Measurements from ENCODE around the gene TRIM47. TPM values are rescaled to one million over a fixed set of nuclear protein-coding genes. Genes with fewer than 3 reads are reported as not detected.
A peak's percentile ranks its signal among the peaks of the same experiment; 100 is the strongest.

The TRIM47 gene
- total RNA-seq, 1 experiment from 2014 or later, result 86.7 TPM

DNA sequence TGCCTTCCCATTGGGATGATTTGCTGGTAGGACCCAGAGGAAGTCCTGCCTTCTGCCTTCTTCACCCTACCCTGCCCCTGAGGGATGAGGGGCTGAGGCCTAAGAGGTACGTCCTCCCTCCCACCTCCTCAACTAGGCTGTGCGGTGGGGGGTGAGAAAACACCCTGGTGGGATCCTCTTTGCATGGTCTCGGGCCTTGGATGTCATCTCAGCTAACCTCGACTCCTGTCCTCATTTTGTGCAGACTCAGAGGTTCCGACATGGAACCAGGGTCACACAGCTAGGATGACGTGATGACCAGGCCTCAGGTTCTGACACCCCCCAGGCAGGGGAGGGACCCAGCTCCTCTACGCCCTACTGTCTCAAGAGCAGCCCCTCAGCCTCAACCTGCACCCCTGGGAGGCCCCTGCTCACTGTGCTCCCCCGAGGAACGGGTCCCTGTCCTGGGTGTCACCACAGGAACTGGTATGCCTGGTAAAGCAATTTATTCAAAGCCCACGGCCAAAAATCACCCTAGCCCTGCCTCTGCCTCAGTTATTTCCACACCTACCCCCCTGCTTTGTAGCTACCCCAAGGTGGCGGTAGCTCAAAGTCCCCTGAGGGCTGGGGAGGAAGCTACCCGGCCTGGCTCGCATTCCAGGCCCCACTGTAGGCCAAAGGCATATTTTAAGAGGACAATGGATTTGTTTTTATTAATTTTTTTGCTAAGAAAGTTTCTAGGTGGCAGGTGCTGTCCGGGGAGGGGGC is 51.6 kb downstream of the TRIM47 start:
- DNase-seq (ENCODE audit: low read depth, low spot score) (no peak), ATAC-seq (0 out of 2 replicates have a peak, but pooled peaks have one; percentile 9)
- H3K9me3 ChIP-seq (ENCODE audit: control insufficient read depth in 1 of 2, insufficient read depth in 1 of 2, low read depth in 1 of 2, low read length in 2 of 2), result no peaks in the 10 kb centered on the region
- no peaks in the 10 kb centered on the region for H4K20me1 ChIP-seq (ENCODE audit: insufficient read depth)
- H3K27ac ChIP-seq (ENCODE audit: low read depth, low read length), result peak overlapping the region; percentile 27; the same call in 1 of the 2 replicates
- BruUV-seq (replicated peaks), result no TSS peak
- no peak overlapping the region for H3K4me2 ChIP-seq (ENCODE audit: low read length)
- no peaks in the 10 kb centered on the region for H3K27me3 ChIP-seq (ENCODE audit: insufficient read depth, low read length)
- H3K9me2 ChIP-seq (ENCODE audit: insufficient read depth), result no peaks in the 10 kb centered on the region
- intact Hi-C loops (cut with micrococcal nuclease), result no loop called here
- TF ChIP-seq, protein P1, sequence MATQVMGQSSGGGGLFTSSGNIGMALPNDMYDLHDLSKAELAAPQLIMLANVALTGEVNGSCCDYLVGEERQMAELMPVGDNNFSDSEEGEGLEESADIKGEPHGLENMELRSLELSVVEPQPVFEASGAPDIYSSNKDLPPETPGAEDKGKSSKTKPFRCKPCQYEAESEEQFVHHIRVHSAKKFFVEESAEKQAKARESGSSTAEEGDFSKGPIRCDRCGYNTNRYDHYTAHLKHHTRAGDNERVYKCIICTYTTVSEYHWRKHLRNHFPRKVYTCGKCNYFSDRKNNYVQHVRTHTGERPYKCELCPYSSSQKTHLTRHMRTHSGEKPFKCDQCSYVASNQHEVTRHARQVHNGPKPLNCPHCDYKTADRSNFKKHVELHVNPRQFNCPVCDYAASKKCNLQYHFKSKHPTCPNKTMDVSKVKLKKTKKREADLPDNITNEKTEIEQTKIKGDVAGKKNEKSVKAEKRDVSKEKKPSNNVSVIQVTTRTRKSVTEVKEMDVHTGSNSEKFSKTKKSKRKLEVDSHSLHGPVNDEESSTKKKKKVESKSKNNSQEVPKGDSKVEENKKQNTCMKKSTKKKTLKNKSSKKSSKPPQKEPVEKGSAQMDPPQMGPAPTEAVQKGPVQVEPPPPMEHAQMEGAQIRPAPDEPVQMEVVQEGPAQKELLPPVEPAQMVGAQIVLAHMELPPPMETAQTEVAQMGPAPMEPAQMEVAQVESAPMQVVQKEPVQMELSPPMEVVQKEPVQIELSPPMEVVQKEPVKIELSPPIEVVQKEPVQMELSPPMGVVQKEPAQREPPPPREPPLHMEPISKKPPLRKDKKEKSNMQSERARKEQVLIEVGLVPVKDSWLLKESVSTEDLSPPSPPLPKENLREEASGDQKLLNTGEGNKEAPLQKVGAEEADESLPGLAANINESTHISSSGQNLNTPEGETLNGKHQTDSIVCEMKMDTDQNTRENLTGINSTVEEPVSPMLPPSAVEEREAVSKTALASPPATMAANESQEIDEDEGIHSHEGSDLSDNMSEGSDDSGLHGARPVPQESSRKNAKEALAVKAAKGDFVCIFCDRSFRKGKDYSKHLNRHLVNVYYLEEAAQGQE (IDR thresholded peaks at IDR 0.05; ENCODE audit: low read depth), result no peak
- peak; percentile 17; the same call in 1 of the 2 replicates for TF ChIP-seq POLR2AphosphoS5 (IDR thresholded peaks at IDR 0.05; ENCODE audit: low read depth, low read length)
- no peak overlapping the region for H2AFZ ChIP-seq (ENCODE audit: low read depth, low read length, poor library complexity, severe bottlenecking)
- CTCF ChIA-PET, result interaction anchor here (0.7 to 1.9 kb wide), 13 partner anchors 9 to 112 kb away, joined by 3 to 15 read pairs (median 6); partner anchors contain the start of genes GALK1 and WBP2
- POLR2A ChIA-PET, result interaction anchor here (0.8 to 4.2 kb wide), 5 partner anchors 12 to 52 kb away, joined by 3 to 32 read pairs (median 3); a partner anchor contains a TSS
- RAD21 ChIA-PET (ENCODE audit: low non-redundant PET in 1 of 2, low total read pairs in 2 of 2, uncharacterized antibody in 2 of 2, unreplicated experiment in 2 of 2), result interaction anchor here in 1 of 2 experiments (0.5 to 0.9 kb wide), 2 partner anchors 42 to 61 kb away, joined by 3 to 4 read pairs; partner anchors contain the start of gene GALK1
- H3K36me3 ChIP-seq (ENCODE audit: control insufficient read depth in 1 of 2, insufficient read depth in 2 of 2, low read length in 2 of 2), result peaks cover 4 to 18% of the 10 kb centered on the region in 2 experiments; a peak in 3 of 4 replicates
- no peaks in the 10 kb centered on the region for H3K79me2 ChIP-seq (ENCODE audit: insufficient read depth, low read length)
- H3K9ac ChIP-seq (ENCODE audit: low read length), result no peak overlapping the region
- peaks cover under 1 to 3% of the 10 kb centered on the region in 2 experiments; a peak in 2 of 4 replicates for H3K4me1 ChIP-seq (ENCODE audit: control insufficient read depth in 1 of 2, insufficient read depth in 2 of 2, low read length in 2 of 2)
- no peak overlapping the region for H3K4me3 ChIP-seq (replicated peaks in 1 of 2; ENCODE audit: low read depth in 1 of 2, low read length in 2 of 2)

Measured in HCT116 (cell line).